Upper lobe of left lung (tissue), 4 donors: ENCODE results near the gene XRCC2.

Experiments
- EP300 ChIP-seq, 4 donors: sonication (generic); formaldehyde crosslinking; IDR thresholded peaks; one replicate each; pipeline ENCODE4 v1.5.1; 2017; ENCODE audit warnings: antibody characterized with exemption in 4 of 4, control low read depth in 2 of 4
- POLR2A ChIP-seq, 4 donors: fragments of 450-650 bp; IDR thresholded peaks; one replicate each; pipeline ENCODE4 v1.5.1; 2016 to 2017; ENCODE audit warnings: antibody characterized with exemption in 4 of 4, mild to moderate bottlenecking in 2 of 4
- TF ChIP-seq, protein P1 (sequence below), 6 experiments: fragments of 450-650 bp in 4 of 6; fragments of 200-600 bp in 2 of 6; sonication (generic) in 2 of 6; IDR thresholded peaks; one replicate each; pipeline ENCODE4 v1.5.1; 2016 to 2019; ENCODE audit warnings: antibody characterized with exemption in 6 of 6

DNA sequence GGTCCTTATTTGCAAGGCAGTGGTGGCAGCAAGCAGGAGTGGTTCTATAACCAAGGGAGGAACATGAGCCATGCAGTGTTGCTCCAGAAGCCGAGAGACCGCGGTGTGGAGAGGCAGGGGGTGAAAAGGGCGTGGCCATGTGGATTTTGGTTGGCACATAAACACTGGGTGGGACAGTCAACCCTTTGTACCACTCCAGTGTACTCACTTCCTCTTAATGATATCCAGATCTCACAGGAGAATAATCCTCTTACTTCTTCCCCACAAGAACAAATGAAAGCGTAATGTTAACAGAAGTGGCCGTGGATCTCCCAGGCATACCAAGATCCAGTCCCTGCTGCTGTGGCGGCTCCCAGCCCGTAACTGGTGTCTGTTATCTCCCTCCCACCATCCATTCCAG lies 42.4 kb downstream of the XRCC2 start:
- TF ChIP-seq, protein P1, sequence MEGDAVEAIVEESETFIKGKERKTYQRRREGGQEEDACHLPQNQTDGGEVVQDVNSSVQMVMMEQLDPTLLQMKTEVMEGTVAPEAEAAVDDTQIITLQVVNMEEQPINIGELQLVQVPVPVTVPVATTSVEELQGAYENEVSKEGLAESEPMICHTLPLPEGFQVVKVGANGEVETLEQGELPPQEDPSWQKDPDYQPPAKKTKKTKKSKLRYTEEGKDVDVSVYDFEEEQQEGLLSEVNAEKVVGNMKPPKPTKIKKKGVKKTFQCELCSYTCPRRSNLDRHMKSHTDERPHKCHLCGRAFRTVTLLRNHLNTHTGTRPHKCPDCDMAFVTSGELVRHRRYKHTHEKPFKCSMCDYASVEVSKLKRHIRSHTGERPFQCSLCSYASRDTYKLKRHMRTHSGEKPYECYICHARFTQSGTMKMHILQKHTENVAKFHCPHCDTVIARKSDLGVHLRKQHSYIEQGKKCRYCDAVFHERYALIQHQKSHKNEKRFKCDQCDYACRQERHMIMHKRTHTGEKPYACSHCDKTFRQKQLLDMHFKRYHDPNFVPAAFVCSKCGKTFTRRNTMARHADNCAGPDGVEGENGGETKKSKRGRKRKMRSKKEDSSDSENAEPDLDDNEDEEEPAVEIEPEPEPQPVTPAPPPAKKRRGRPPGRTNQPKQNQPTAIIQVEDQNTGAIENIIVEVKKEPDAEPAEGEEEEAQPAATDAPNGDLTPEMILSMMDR (IDR thresholded peaks at IDR 0.05): no peak
- TF ChIP-seq EP300 (IDR thresholded peaks at IDR 0.05): no peak
- no peak for TF ChIP-seq POLR2A (IDR thresholded peaks at IDR 0.05)
